Occipital lobe (tissue), 1 donor: Measurements from ENCODE around the gene SLC26A8. TPM values are rescaled to one million over a fixed set of nuclear protein-coding genes. Genes with fewer than 3 reads are reported as not detected.

Experiments used
- total RNA-seq: library from RNA; depleted of rRNA; stranded (reverse); fragments of >200 nt; gene quantifications from one replicate; pipeline ENCODE4 v1.2.3, GENCODE V29; 2014

SLC26A8 gene
- total RNA-seq, 1 donor from 2014 or later, result 5.3 TPM

Other genes starting within 250 kb of the SLC26A8 start
- gene CLPSL2, start 248.0 kb downstream of the SLC26A8 start, total RNA-seq, result not detected
- gene CLPSL1, start 243.6 kb downstream of the SLC26A8 start, total RNA-seq, result not detected
- gene CLPS, start 227.3 kb downstream of the SLC26A8 start, total RNA-seq, result not detected
- gene LHFPL5, start 219.3 kb downstream of the SLC26A8 start, total RNA-seq, result 1.1 TPM
- 138 TPM for gene SRPK1, start 103.5 kb downstream of the SLC26A8 start, total RNA-seq
- gene MAPK14, start 3.2 kb upstream of the SLC26A8 start, total RNA-seq, result 56.1 TPM
- 3.0 TPM for gene MAPK13, start 105.9 kb upstream of the SLC26A8 start, total RNA-seq
- 22.0 TPM for gene BRPF3, start 172.1 kb upstream of the SLC26A8 start, total RNA-seq
- not detected for gene PNPLA1, start 245.4 kb upstream of the SLC26A8 start, total RNA-seq